ENCODE data around the gene ETV7.
"Not testable (repeated sequence)": the region's sequence is repeated elsewhere in the genome, so short reads cannot be mapped to it uniquely, and the experiment has no call there.

ETV7 gene

GRCh38 chr6:36345681-36346466 is 41.6 kb downstream of the ETV7 start:
- no peak for DNase-seq (ENCODE audit: low read depth, low spot score)

GRCh38 chr6:36343109-36343680 is 44.3 kb downstream of the ETV7 start:
- no peak overlapping the region for H3K4me3 ChIP-seq (ENCODE audit: insufficient read length, low read depth)
- H3K4me1 ChIP-seq (ENCODE audit: insufficient read depth, insufficient read length): no peaks in the 10 kb centered on the region
- no peaks in the 10 kb centered on the region for H3K36me3 ChIP-seq (ENCODE audit: insufficient read depth, insufficient read length, low read length)
- H3K9me3 ChIP-seq (ENCODE audit: insufficient read depth, low read length): no peaks in the 10 kb centered on the region
- TF ChIP-seq SUZ12 (IDR thresholded peaks at IDR 0.05; ENCODE audit: extremely low read depth, insufficient read depth, insufficient read length): no peak
- TF ChIP-seq YY1 (IDR thresholded peaks at IDR 0.05; ENCODE audit: insufficient read depth, insufficient read length): no peak
- TF ChIP-seq ZNF274 (IDR thresholded peaks at IDR 0.05; ENCODE audit: low read depth, low read length): no peak
- H3K9ac ChIP-seq (ENCODE audit: insufficient read length, low read depth): no peak overlapping the region
- DNase-seq (ENCODE audit: low read depth, low spot score): no peak
- H3K27me3 ChIP-seq (ENCODE audit: insufficient read depth, insufficient read length): peaks cover 13% of the 10 kb centered on the region

More at GRCh38 chr6:36345681-36346466, 41.6 kb downstream of the ETV7 start:
- TF ChIP-seq SUZ12 (IDR thresholded peaks at IDR 0.05; ENCODE audit: extremely low read depth, insufficient read depth, insufficient read length) (no peak), YY1 (IDR thresholded peaks at IDR 0.05; ENCODE audit: insufficient read depth, insufficient read length) (no peak), ZNF274 (IDR thresholded peaks at IDR 0.05; ENCODE audit: low read depth, low read length) (no peak)
- H3K36me3 ChIP-seq (ENCODE audit: insufficient read depth, insufficient read length, low read length): no peaks in the 10 kb centered on the region
- no peak overlapping the region for H3K4me3 ChIP-seq (ENCODE audit: insufficient read length, low read depth)
- no peak overlapping the region for H3K9ac ChIP-seq (ENCODE audit: insufficient read length, low read depth)
- H3K27me3 ChIP-seq (ENCODE audit: insufficient read depth, insufficient read length): no peaks in the 10 kb centered on the region
- H3K4me1 ChIP-seq (ENCODE audit: insufficient read depth, insufficient read length): no peaks in the 10 kb centered on the region
- H3K9me3 ChIP-seq (ENCODE audit: insufficient read depth, low read length): no peaks in the 10 kb centered on the region

GRCh38 chr6:36340618-36341454 is 46.6 kb downstream of the ETV7 start:
- Histone ChIP-seq H3K36me3 (ENCODE audit: insufficient read depth, insufficient read length, low read length) (no peaks in the 10 kb centered on the region), H3K4me1 (ENCODE audit: insufficient read depth, insufficient read length) (no peaks in the 10 kb centered on the region), H3K27me3 (ENCODE audit: insufficient read depth, insufficient read length) (peaks cover 13% of the 10 kb centered on the region), H3K9ac (ENCODE audit: insufficient read length, low read depth) (peak overlapping the region; percentile 74), H3K4me3 (ENCODE audit: insufficient read length, low read depth) (peak overlapping the region; percentile 35), H3K9me3 (ENCODE audit: insufficient read depth, low read length) (no peaks in the 10 kb centered on the region)
- DNase-seq (ENCODE audit: low read depth, low spot score): peak; percentile 36
- TF ChIP-seq ZNF274 (IDR thresholded peaks at IDR 0.05; ENCODE audit: low read depth, low read length): no peak

- H3K27me3 ChIP-seq (ENCODE audit: insufficient read depth, insufficient read length): peaks cover 13% of the 10 kb centered on the region
- peak overlapping the region; percentile 35 for H3K4me3 ChIP-seq (ENCODE audit: insufficient read length, low read depth)
- no peak for TF ChIP-seq YY1 (IDR thresholded peaks at IDR 0.05; ENCODE audit: insufficient read depth, insufficient read length)
- no peak for TF ChIP-seq SUZ12 (IDR thresholded peaks at IDR 0.05; ENCODE audit: extremely low read depth, insufficient read depth, insufficient read length)
- no peak for TF ChIP-seq ZNF274 (IDR thresholded peaks at IDR 0.05; ENCODE audit: low read depth, low read length)
- H3K9me3 ChIP-seq (ENCODE audit: insufficient read depth, low read length): no peaks in the 10 kb centered on the region
- H3K9ac ChIP-seq (ENCODE audit: insufficient read length, low read depth): peak overlapping the region; percentile 74
- H3K4me1 ChIP-seq (ENCODE audit: insufficient read depth, insufficient read length): peaks cover under 1% of the 10 kb centered on the region
- no peak for DNase-seq (ENCODE audit: low read depth, low spot score)
- H3K36me3 ChIP-seq (ENCODE audit: insufficient read depth, insufficient read length, low read length): no peaks in the 10 kb centered on the region
Measured at GRCh38 chr6:36340306-36340617, 47.2 kb downstream of the ETV7 start.

- Histone ChIP-seq H3K9ac (ENCODE audit: insufficient read length, low read depth) (no peak overlapping the region), H3K9me3 (ENCODE audit: insufficient read depth, low read length) (no peaks in the 10 kb centered on the region), H3K36me3 (ENCODE audit: insufficient read depth, insufficient read length, low read length) (no peaks in the 10 kb centered on the region), H3K27me3 (ENCODE audit: insufficient read depth, insufficient read length) (peaks cover 13% of the 10 kb centered on the region), H3K4me3 (ENCODE audit: insufficient read length, low read depth) (no peak overlapping the region), H3K4me1 (ENCODE audit: insufficient read depth, insufficient read length) (peaks cover 9% of the 10 kb centered on the region)
- no peak for DNase-seq (ENCODE audit: low read depth, low spot score)
- no peak for TF ChIP-seq SUZ12 (IDR thresholded peaks at IDR 0.05; ENCODE audit: extremely low read depth, insufficient read depth, insufficient read length)
Measured at GRCh38 chr6:36339146-36339545, 48.3 kb downstream of the ETV7 start.

- DNase-seq (ENCODE audit: low read depth, low spot score); H3K36me3 ChIP-seq (ENCODE audit: insufficient read depth, insufficient read length, low read length); H3K4me3 ChIP-seq (ENCODE audit: insufficient read length, low read depth); H3K9ac ChIP-seq (ENCODE audit: insufficient read length, low read depth); H3K9me3 ChIP-seq (ENCODE audit: insufficient read depth, low read length): not testable (repeated sequence)
- Histone ChIP-seq H3K27me3 (ENCODE audit: insufficient read depth, insufficient read length) (peaks cover 13% of the 10 kb centered on the region), H3K4me1 (ENCODE audit: insufficient read depth, insufficient read length) (peaks cover 11% of the 10 kb centered on the region)
Measured at GRCh38 chr6:36338223-36338622, 49.2 kb downstream of the ETV7 start.

GRCh38 chr6:36337814-36338213 is 49.7 kb downstream of the ETV7 start:
- H3K9ac ChIP-seq (ENCODE audit: insufficient read length, low read depth): no peak overlapping the region
- peaks cover 11% of the 10 kb centered on the region for H3K4me1 ChIP-seq (ENCODE audit: insufficient read depth, insufficient read length)
- no peaks in the 10 kb centered on the region for H3K9me3 ChIP-seq (ENCODE audit: insufficient read depth, low read length)
- H3K36me3 ChIP-seq (ENCODE audit: insufficient read depth, insufficient read length, low read length): no peaks in the 10 kb centered on the region
- H3K4me3 ChIP-seq (ENCODE audit: insufficient read length, low read depth): no peak overlapping the region
- TF ChIP-seq YY1 (IDR thresholded peaks at IDR 0.05; ENCODE audit: insufficient read depth, insufficient read length) (no peak), SUZ12 (IDR thresholded peaks at IDR 0.05; ENCODE audit: extremely low read depth, insufficient read depth, insufficient read length) (no peak), ZNF274 (IDR thresholded peaks at IDR 0.05; ENCODE audit: low read depth, low read length) (no peak)
- no peak for DNase-seq (ENCODE audit: low read depth, low spot score)
- peaks cover 13% of the 10 kb centered on the region for H3K27me3 ChIP-seq (ENCODE audit: insufficient read depth, insufficient read length)
